ENCODE measurements around the gene HES3.
A peak's percentile ranks its signal among the peaks of the same experiment; 100 is the strongest.

GRCh38 chr1:6245086-6245868 lies 1.3 kb downstream of the HES3 start:
- TF ChIP-seq, protein P1, sequence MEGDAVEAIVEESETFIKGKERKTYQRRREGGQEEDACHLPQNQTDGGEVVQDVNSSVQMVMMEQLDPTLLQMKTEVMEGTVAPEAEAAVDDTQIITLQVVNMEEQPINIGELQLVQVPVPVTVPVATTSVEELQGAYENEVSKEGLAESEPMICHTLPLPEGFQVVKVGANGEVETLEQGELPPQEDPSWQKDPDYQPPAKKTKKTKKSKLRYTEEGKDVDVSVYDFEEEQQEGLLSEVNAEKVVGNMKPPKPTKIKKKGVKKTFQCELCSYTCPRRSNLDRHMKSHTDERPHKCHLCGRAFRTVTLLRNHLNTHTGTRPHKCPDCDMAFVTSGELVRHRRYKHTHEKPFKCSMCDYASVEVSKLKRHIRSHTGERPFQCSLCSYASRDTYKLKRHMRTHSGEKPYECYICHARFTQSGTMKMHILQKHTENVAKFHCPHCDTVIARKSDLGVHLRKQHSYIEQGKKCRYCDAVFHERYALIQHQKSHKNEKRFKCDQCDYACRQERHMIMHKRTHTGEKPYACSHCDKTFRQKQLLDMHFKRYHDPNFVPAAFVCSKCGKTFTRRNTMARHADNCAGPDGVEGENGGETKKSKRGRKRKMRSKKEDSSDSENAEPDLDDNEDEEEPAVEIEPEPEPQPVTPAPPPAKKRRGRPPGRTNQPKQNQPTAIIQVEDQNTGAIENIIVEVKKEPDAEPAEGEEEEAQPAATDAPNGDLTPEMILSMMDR (IDR thresholded peaks at IDR 0.05; ENCODE audit: low read length), result peak; percentile 69
- no peak for TF ChIP-seq EZH2 (IDR thresholded peaks at IDR 0.05; ENCODE audit: borderline replicate concordance, low read length)
